Astrocyte (in vitro differentiated cells and primary cell): Measurements from ENCODE around the gene MARCHF4. TPM values are rescaled to one million over a fixed set of nuclear protein-coding genes. Genes with fewer than 3 reads are reported as not detected.

ENCODE experiments used
- DNase-seq: peaks from one replicate; pipeline ENCODE4 v3.0.0-alpha.2; 2010; ENCODE audit warnings: low read depth
- FAIRE-seq: peaks from 2 replicates; lab custom pipeline; 2011; peaks lifted over from hg19 to GRCh38; lab: Jason Lieb, UNC
- H2AFZ ChIP-seq: 2 replicates; pipeline ENCODE4 v1.6.0; 2012; ENCODE audit warnings: low read depth, low read length, inconsistent platforms
- H3K27ac ChIP-seq: 2 replicates; pipeline ENCODE4 v1.5.1; 2011; ENCODE audit warnings: low read depth, low read length, inconsistent platforms
- H3K27me3 ChIP-seq: 2 replicates; pipeline ENCODE4 v1.6.0; 2011; ENCODE audit warnings: low read length, inconsistent platforms; ENCODE audit not compliant: insufficient read depth
- H3K36me3 ChIP-seq: 2 replicates; pipeline ENCODE4 v1.5.1; 2011; ENCODE audit warnings: low read length, inconsistent platforms; ENCODE audit not compliant: insufficient read depth
- H3K4me1 ChIP-seq: 2 replicates; pipeline ENCODE4 v1.5.1; 2011; ENCODE audit warnings: low read length, inconsistent platforms; ENCODE audit not compliant: insufficient read depth
- H3K4me2 ChIP-seq: 2 replicates; pipeline ENCODE4 v1.6.0; 2012; ENCODE audit warnings: low read length, inconsistent platforms
- H3K4me3 ChIP-seq: 2 replicates; pipeline ENCODE4 v1.5.1; 2011; ENCODE audit warnings: low read depth, mild to moderate bottlenecking, low read length, inconsistent platforms; ENCODE audit not compliant: insufficient read depth
- H3K79me2 ChIP-seq: 2 replicates; pipeline ENCODE4 v1.6.0; 2012; ENCODE audit warnings: mild to moderate bottlenecking, low read length, inconsistent platforms; ENCODE audit not compliant: insufficient read depth
- H3K9ac ChIP-seq: 2 replicates; pipeline ENCODE4 v1.6.0; 2012; ENCODE audit warnings: mild to moderate bottlenecking, low read length, inconsistent platforms
- H3K9me3 ChIP-seq: 2 replicates; pipeline ENCODE4 v1.5.1; 2012; ENCODE audit warnings: low read depth, mild to moderate bottlenecking, low read length, inconsistent platforms; ENCODE audit not compliant: insufficient read depth
- H4K20me1 ChIP-seq: 2 replicates; pipeline ENCODE4 v1.6.0; 2012; ENCODE audit warnings: low read length, inconsistent platforms; ENCODE audit not compliant: insufficient read depth
- H3K27ac Mint-ChIP-seq: one replicate; pipeline ENCODE4 v1.8.0; 2021; ENCODE audit warnings: mild to moderate bottlenecking, mixed read lengths; ENCODE audit not compliant: unreplicated experiment
- H3K27me3 Mint-ChIP-seq: one replicate; pipeline ENCODE4 v1.8.0; 2021; ENCODE audit warnings: low read depth, mixed read lengths; ENCODE audit not compliant: unreplicated experiment
- H3K36me3 Mint-ChIP-seq: one replicate; pipeline ENCODE4 v1.8.0; 2021; ENCODE audit warnings: low read depth, mixed read lengths; ENCODE audit not compliant: unreplicated experiment
- H3K4me1 Mint-ChIP-seq: one replicate; pipeline ENCODE4 v1.8.0; 2021; ENCODE audit warnings: low read depth, mixed read lengths; ENCODE audit not compliant: unreplicated experiment
- H3K4me3 Mint-ChIP-seq: one replicate; pipeline ENCODE4 v1.8.0; 2021; ENCODE audit warnings: mild to moderate bottlenecking, moderate library complexity, mixed read lengths; ENCODE audit not compliant: unreplicated experiment
- H3K9me3 Mint-ChIP-seq: one replicate; pipeline ENCODE4 v1.8.0; 2021; ENCODE audit warnings: mild to moderate bottlenecking, mixed read lengths; ENCODE audit not compliant: unreplicated experiment
- CTCF ChIP-seq: IDR thresholded peaks from 2 replicates; pipeline ENCODE4 v1.5.1; 2011; ENCODE audit warnings: low read depth, mild to moderate bottlenecking, inconsistent platforms, low read length, moderate library complexity; ENCODE audit not compliant: insufficient read depth
- EZH2 ChIP-seq: IDR thresholded peaks from 2 replicates; pipeline ENCODE4 v1.6.1; 2012; ENCODE audit warnings: mild to moderate bottlenecking, low read length, inconsistent platforms; ENCODE audit not compliant: insufficient read depth
- total RNA-seq: library from RNA; stranded (reverse); gene quantifications from 2 replicates; pipeline ENCODE4 v1.2.1, GENCODE V29; 2021

Gene MARCHF4
- total RNA-seq, 1 donor from 2014 or later: 42.8 TPM

- Mint-ChIP-seq H3K36me3 (peaks cover 11% of the 10 kb centered on the region), H3K9me3 (no peaks in the 10 kb centered on the region), H3K4me3 (peak within 1 kb of the TSS; percentile 92), H3K27me3 (peaks cover 1% of the 10 kb centered on the region), H3K27ac (peak within 1 kb of the TSS; percentile 92), H3K4me1 (peaks cover 9% of the 10 kb centered on the region)
- H3K36me3 ChIP-seq: peaks cover 7% of the 10 kb centered on the region
- peaks cover 4% of the 10 kb centered on the region for H3K4me1 ChIP-seq
- H3K27ac ChIP-seq: peak within 1 kb of the TSS; percentile 95
- DNase-seq: peak; percentile 91
- no peaks in the 10 kb centered on the region for H3K27me3 ChIP-seq
- peaks cover 10% of the 10 kb centered on the region for H3K79me2 ChIP-seq
- H3K4me2 ChIP-seq: peak within 1 kb of the TSS; percentile 96
- TF ChIP-seq CTCF (no peak), EZH2 (no peak)
- no peaks in the 10 kb centered on the region for H3K9me3 ChIP-seq
- peak within 1 kb of the TSS; percentile 96 for H3K9ac ChIP-seq
- H2AFZ ChIP-seq: peak within 1 kb of the TSS; percentile 98
- no peaks in the 10 kb centered on the region for H4K20me1 ChIP-seq
- H3K4me3 ChIP-seq: peak within 1 kb of the TSS; percentile 94
- peak; percentile 71 for FAIRE-seq
Measured at GRCh38 chr2:216412022-216412999, 40.0 kb upstream of the MARCHF4 start, which contains the start of gene SMARCAL1. SMARCAL1 (plus strand) TSS chr2:216412484; CDS start chr2:216414705, 2,221 bp downstream.

GRCh38 chr2:216410550-216410949 is 38.3 kb upstream of the MARCHF4 start:
- Mint-ChIP-seq H3K27ac (no peak overlapping the region), H3K4me3 (no peak overlapping the region), H3K4me1 (peaks cover 9% of the 10 kb centered on the region), H3K9me3 (no peaks in the 10 kb centered on the region), H3K27me3 (peaks cover 8% of the 10 kb centered on the region), H3K36me3 (peaks cover 4% of the 10 kb centered on the region)
- no peaks in the 10 kb centered on the region for H3K27me3 ChIP-seq
- H3K4me1 ChIP-seq: peaks cover 4% of the 10 kb centered on the region
- no peaks in the 10 kb centered on the region for H4K20me1 ChIP-seq
- peaks cover 10% of the 10 kb centered on the region for H3K79me2 ChIP-seq
- TF ChIP-seq EZH2: no peak
- TF ChIP-seq CTCF: no peak
- no peak for DNase-seq
- H3K27ac ChIP-seq: no peak overlapping the region
- no peak for FAIRE-seq
- H3K4me3 ChIP-seq: no peak overlapping the region
- no peak overlapping the region for H3K9ac ChIP-seq
- peaks cover under 1% of the 10 kb centered on the region for H3K36me3 ChIP-seq
- H2AFZ ChIP-seq: no peak overlapping the region
- H3K4me2 ChIP-seq: no peak overlapping the region
- no peaks in the 10 kb centered on the region for H3K9me3 ChIP-seq
